Endothelial cell of umbilical vein (primary cell): ENCODE data around the gene HACD3. TPM values are rescaled to one million over a fixed set of nuclear protein-coding genes. Genes with fewer than 3 reads are reported as not detected.

ENCODE experiments used
- BruUV-seq: library from RNA; stranded (reverse); fragments of 400-500 nt; replicated peaks from 2 replicates; lab custom pipeline; 2021; lab: Mats Ljungman, UMichigan
- CTCF ChIA-PET: fragments of 300-600, 350-600 bp; sonication (Branson Sonifier 250); formaldehyde crosslinking; loops from one replicate; lab custom pipeline; 2021; ENCODE audit warnings: antibody characterized with exemption, inconsistent platforms; lab: Charles Lee
- POLR2A ChIA-PET: fragments of 300-600, 350-600 bp; sonication (Branson Sonifier 250); formaldehyde crosslinking; loops from one replicate; lab custom pipeline; 2021; ENCODE audit warnings: antibody characterized with exemption, inconsistent platforms; lab: Charles Lee
- DNase-seq: peaks from one replicate; pipeline ENCODE4 v3.0.0-alpha.2; 2011; ENCODE audit warnings: low read depth, low spot score
- FAIRE-seq: peaks from 2 replicates; lab custom pipeline; 2011; peaks lifted over from hg19 to GRCh38; lab: Jason Lieb, UNC
- H2AFZ ChIP-seq: 2 replicates; pipeline ENCODE4 v1.6.0; 2012; ENCODE audit warnings: low read depth, low read length, control low read depth, inconsistent platforms
- H3K27ac ChIP-seq: 2 replicates; pipeline ENCODE4 v1.5.1; 2011; ENCODE audit warnings: low read depth, mild to moderate bottlenecking, control low read depth, low read length, moderate library complexity; ENCODE audit not compliant: insufficient read depth
- H3K27me3 ChIP-seq, 2 experiments: 2 replicates each; pipeline versions ENCODE4 v1.6.0 to v1.6.1; 2011; ENCODE audit warnings: low read length in 2 of 2, mixed read lengths in 1 of 2; ENCODE audit not compliant: control insufficient read depth in 2 of 2, insufficient read depth in 2 of 2
- H3K36me3 ChIP-seq, 2 experiments: 2 replicates in 1 of 2; 3 replicates in 1 of 2; pipeline ENCODE4 v1.5.1; 2011; ENCODE audit warnings: low read length in 2 of 2, mild to moderate bottlenecking in 1 of 2, moderate library complexity in 1 of 2; ENCODE audit not compliant: control insufficient read depth in 2 of 2, insufficient read depth in 2 of 2; ENCODE audit errors: extremely low read depth in 1 of 2
- H3K4me1 ChIP-seq: 3 replicates; pipeline ENCODE4 v1.5.1; 2011; ENCODE audit warnings: mild to moderate bottlenecking, low read length; ENCODE audit not compliant: control insufficient read depth, insufficient read depth; ENCODE audit errors: extremely low read depth
- H3K4me2 ChIP-seq: 2 replicates; pipeline ENCODE4 v1.6.1; 2011; ENCODE audit warnings: low read length, control low read depth, mixed read lengths; ENCODE audit not compliant: insufficient read depth
- H3K4me3 ChIP-seq, 3 experiments: fragments of 200-600 bp in 1 of 3; sonication (generic), shearing (Covaris generic) in 1 of 3; replicated peaks in 1 of 3; 2 replicates each; pipeline ENCODE4 v1.5.1; 2011 to 2016; ENCODE audit warnings: control low read depth in 3 of 3, low read length in 3 of 3, mild to moderate bottlenecking in 2 of 3, inconsistent platforms in 1 of 3, low read depth in 1 of 3, moderate library complexity in 1 of 3; ENCODE audit not compliant: insufficient read depth in 1 of 3
- H3K79me2 ChIP-seq: 2 replicates; pipeline ENCODE4 v1.6.0; 2012; ENCODE audit warnings: low read length, inconsistent platforms; ENCODE audit not compliant: control insufficient read depth, insufficient read depth
- H3K9ac ChIP-seq: replicated peaks from 2 replicates; pipeline ENCODE3; 2011; ENCODE audit warnings: low read length, control low read depth; ENCODE audit not compliant: insufficient read depth; ENCODE audit errors: extremely low read depth
- H3K9me1 ChIP-seq: replicated peaks from 3 replicates; pipeline ENCODE4 v1.6.0; 2011; ENCODE audit warnings: mild to moderate bottlenecking, low read length; ENCODE audit not compliant: control insufficient read depth, insufficient read depth; ENCODE audit errors: extremely low read depth
- H3K9me3 ChIP-seq: replicated peaks from 2 replicates; pipeline ENCODE4 v1.5.1; 2012; ENCODE audit warnings: low read length, inconsistent platforms; ENCODE audit not compliant: control insufficient read depth, insufficient read depth
- H4K20me1 ChIP-seq: replicated peaks from 2 replicates; pipeline ENCODE3; 2011; ENCODE audit warnings: mild to moderate bottlenecking, low read length; ENCODE audit not compliant: control insufficient read depth, insufficient read depth; ENCODE audit errors: extremely low read depth
- CTCF ChIP-seq, 2 donors: IDR thresholded peaks; 1 replicate in 1 of 2; 2 replicates in 1 of 2; pipeline ENCODE4 v1.5.1; 2011; ENCODE audit warnings: low read length in 2 of 2, mild to moderate bottlenecking in 2 of 2, moderate library complexity in 2 of 2, control low read depth in 1 of 2, inconsistent platforms in 1 of 2, low read depth in 1 of 2; ENCODE audit not compliant: insufficient read depth in 1 of 2; ENCODE audit errors: extremely low read depth in 1 of 2
- EZH2 ChIP-seq: IDR thresholded peaks from 2 replicates; pipeline ENCODE4 v1.6.1; 2012; ENCODE audit warnings: borderline replicate concordance, low read depth, mild to moderate bottlenecking, moderate library complexity, low read length, inconsistent platforms; ENCODE audit not compliant: severe bottlenecking
- FOS ChIP-seq: IDR thresholded peaks from 2 replicates; pipeline ENCODE4 v1.6.1; 2011; ENCODE audit warnings: mild to moderate bottlenecking, low read length, moderate library complexity, borderline replicate concordance; ENCODE audit not compliant: insufficient read depth
- JUN ChIP-seq: IDR thresholded peaks from 2 replicates; pipeline ENCODE4 v1.6.1; 2011; ENCODE audit warnings: borderline replicate concordance, low read depth; ENCODE audit not compliant: insufficient read length, insufficient read depth
- MYC ChIP-seq: IDR thresholded peaks from one replicate; pipeline ENCODE4 v1.6.1; 2011; ENCODE audit warnings: mild to moderate bottlenecking, low read depth, low read length
- POLR2A ChIP-seq: IDR thresholded peaks from 2 replicates; pipeline ENCODE4 v1.6.1; 2012; ENCODE audit warnings: low read depth, mild to moderate bottlenecking, control low read depth, low read length
- POLR2AphosphoS5 ChIP-seq: IDR thresholded peaks from 2 replicates; pipeline ENCODE4 v1.6.1; 2012; ENCODE audit warnings: low read depth, mild to moderate bottlenecking, control low read depth, low read length, moderate library complexity; ENCODE audit not compliant: insufficient read depth
- dilution Hi-C: fragments of 300-500 bp; cut with MboI; formaldehyde crosslinking; loops from one replicate; pipeline ENCODE4 v1.15.0; 2019; ENCODE audit warnings: low sequenced_read_pairs; ENCODE audit not compliant: extremely low pct_ligation_motif_present
- intact Hi-C: fragments of 100-400 bp; cut with micrococcal nuclease; formaldehyde crosslinking; loops from one replicate; pipeline ENCODE4 v1.10.0; 2022
- polyA plus RNA-seq, 4 experiments: library from polyadenylated mRNA; depleted of rRNA in 3 of 4; stranded (reverse) in 3 of 4; unstranded in 1 of 4; fragments of >200 nt; gene quantifications; 2 replicates each; pipeline versions ENCODE4 v1.2.1 to v1.2.3, GENCODE V29; 2011 to 2012; ENCODE audit warnings: missing spikeins in 1 of 4
- total RNA-seq: library from RNA; stranded (reverse); gene quantifications from 2 replicates; pipeline ENCODE4 v1.2.3, GENCODE V29; 2021

Gene HACD3
- total and polyA plus RNA-seq, 2 donors (not counting 3 experiments of a cell fraction or from before 2014, with no cell fraction given), result 47.4 to 61.1 TPM

GRCh38 chr15:65595960-65596359 lies 65.7 kb downstream of the HACD3 start:
- DNase-seq, result peak; percentile 23

GRCh38 chr15:65598468-65598867 lies 68.2 kb downstream of the HACD3 start:
- Histone ChIP-seq H2AFZ (no peak overlapping the region), H3K9ac (no peak overlapping the region), H3K27me3 (no peaks in the 10 kb centered on the region), H3K79me2 (no peaks in the 10 kb centered on the region), H3K27ac (no peak overlapping the region), H3K4me1 (no peaks in the 10 kb centered on the region), H3K4me2 (no peak overlapping the region), H3K9me3 (no peaks in the 10 kb centered on the region), H4K20me1 (no peaks in the 10 kb centered on the region), H3K36me3 (peaks cover 7 to 10% of the 10 kb centered on the region in 2 experiments), H3K4me3 (no peak overlapping the region), H3K9me1 (no peaks in the 10 kb centered on the region)
- BruUV-seq, result no TSS peak
- intact Hi-C loops, result no loop called here
- POLR2A ChIA-PET, result no interaction called here
- CTCF ChIA-PET, result interaction anchor here (1.0 kb wide), 1 partner anchor 8 kb away, joined by 4 read pairs; no protein-coding TSS in a partner anchor
- DNase-seq, result no peak
- no peak for FAIRE-seq
- TF ChIP-seq POLR2A (no peak), CTCF (IDR thresholded peaks at IDR 0.05; ENCODE audit: extremely low read depth in 1 of 2, insufficient read depth in 1 of 2, low read depth in 1 of 2, low read length in 2 of 2) (no peak), JUN (no peak), FOS (no peak), MYC (no peak), POLR2AphosphoS5 (no peak)
- dilution Hi-C loops, result no loop called here

More at GRCh38 chr15:65595960-65596359, 65.7 kb downstream of the HACD3 start:
- ChIA-PET CTCF (interaction anchor here (0.6 to 1.8 kb wide), 12 partner anchors 15 to 902 kb away, joined by 3 to 5 read pairs (median 4); partner anchors contain the start of genes INTS14, RAB11A and SNAPC5), POLR2A (no interaction called here)
- Histone ChIP-seq H3K4me1 (no peaks in the 10 kb centered on the region), H3K36me3 (peaks cover 13 to 16% of the 10 kb centered on the region in 2 experiments), H3K9me1 (no peaks in the 10 kb centered on the region), H3K4me3 (no peak overlapping the region), H3K27me3 (no peaks in the 10 kb centered on the region), H2AFZ (no peak overlapping the region), H3K4me2 (no peak overlapping the region), H3K79me2 (no peaks in the 10 kb centered on the region), H3K27ac (no peak overlapping the region), H4K20me1 (no peaks in the 10 kb centered on the region), H3K9me3 (no peaks in the 10 kb centered on the region), H3K9ac (no peak overlapping the region)
- no peak for FAIRE-seq
- dilution Hi-C loops (no loop called here), intact Hi-C loops (no loop called here)
- BruUV-seq, result no TSS peak
- no peak for TF ChIP-seq EZH2
- peak; percentile 15 to 30 for TF ChIP-seq CTCF (IDR thresholded peaks at IDR 0.05; ENCODE audit: extremely low read depth in 1 of 2, insufficient read depth in 1 of 2, low read depth in 1 of 2, low read length in 2 of 2)
